GM18498 (cell line): ENCODE results near the gene IBA57.
"Not testable (repeated sequence)": the region's sequence is repeated elsewhere in the genome, so short reads cannot be mapped to it uniquely, and the experiment has no call there.

Source experiments
- ATAC-seq: cut with Tn5 transposase; IDR thresholded peaks from one replicate; pipeline ENCODE4 v1.9.1; 2021; ENCODE audit warnings: mild to moderate bottlenecking, moderate library complexity; ENCODE audit not compliant: unreplicated experiment

Gene IBA57

GRCh38 chr1:228170666-228171065 lies 5.1 kb downstream of the IBA57 start:
- no peak for ATAC-seq

DNA sequence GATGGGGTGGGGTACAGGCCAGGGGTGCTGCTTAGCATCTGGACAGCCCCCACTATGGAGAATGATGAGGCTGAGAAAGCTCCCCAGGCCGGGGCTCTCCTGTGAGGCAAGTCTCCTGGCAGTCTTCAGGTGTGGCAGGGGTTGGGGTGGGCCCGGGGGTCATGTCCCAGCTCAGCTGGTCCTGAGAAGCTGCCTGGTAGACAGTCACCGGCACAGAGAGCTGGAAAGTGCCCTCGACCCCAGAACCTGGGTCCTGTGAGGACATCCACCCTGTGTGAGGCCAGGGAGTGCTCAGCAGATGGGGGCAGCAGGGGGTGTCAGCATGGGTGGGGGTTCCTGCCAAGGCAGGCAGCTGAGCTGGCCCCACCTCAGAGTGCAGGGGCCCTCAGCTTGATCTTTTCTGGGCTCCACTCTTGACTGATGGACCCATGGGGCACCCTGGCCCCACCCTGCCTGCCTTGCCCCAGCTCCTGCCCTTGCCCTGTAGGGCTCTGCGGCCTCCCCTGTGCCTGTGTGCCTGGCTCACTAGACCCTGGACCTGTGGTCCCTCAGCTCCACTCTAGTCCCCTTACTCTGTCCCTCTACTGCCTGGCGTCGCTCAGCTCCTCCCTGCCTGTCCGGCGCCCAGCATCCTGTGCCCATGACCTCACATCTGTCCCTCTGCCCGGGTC lies 5.8 kb downstream of the IBA57 start:
- no peak for ATAC-seq

DNA sequence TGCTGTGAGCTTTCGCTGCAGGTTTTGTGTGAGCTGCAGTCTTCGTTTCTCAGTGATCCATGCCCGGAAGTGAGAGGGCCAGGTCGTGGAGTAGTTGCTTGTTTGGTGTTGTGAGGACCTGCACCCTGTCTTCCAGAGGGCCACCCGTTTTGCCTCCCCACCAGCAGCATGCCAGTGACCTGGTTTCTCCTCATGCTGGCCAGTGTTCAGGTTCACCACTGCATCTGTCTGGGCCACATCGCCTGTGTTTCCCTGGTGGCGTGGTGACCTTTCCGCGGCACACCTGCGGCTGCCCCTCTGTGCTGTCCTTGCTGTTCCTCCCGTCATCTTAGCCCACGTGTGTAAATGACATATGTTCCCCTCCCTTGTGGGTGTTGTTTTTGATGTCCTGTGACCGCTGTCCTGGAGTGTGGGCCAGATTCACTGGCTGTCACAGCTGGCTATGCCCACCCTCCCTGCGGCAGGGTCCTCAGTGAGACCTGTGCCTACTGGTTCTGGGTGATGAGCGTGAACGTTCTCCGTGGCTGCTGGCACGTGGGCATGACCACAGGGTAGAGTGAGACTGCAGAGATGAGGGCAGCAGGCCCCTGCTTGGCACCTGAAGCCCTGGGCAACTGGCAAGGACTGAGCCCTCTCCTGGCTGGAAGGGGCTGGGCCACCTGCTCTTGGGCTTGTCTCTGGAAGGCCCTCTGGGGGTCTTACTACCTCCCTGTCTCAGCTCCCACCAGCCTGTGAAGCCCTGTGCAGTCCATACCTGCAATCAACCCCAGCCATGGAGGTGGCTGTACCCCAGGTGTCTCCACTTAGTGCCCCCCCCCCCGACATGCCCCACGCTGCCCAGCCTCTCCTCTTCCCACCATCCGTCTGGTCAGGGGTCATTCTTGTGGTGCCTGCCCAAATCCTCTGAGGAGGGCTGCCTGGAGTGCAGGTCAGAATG lies 7.3 kb downstream of the IBA57 start:
- no peak for ATAC-seq

GRCh38 chr1:228173528-228174481 lies 8.2 kb downstream of the IBA57 start:
- ATAC-seq: not testable (repeated sequence)

DNA sequence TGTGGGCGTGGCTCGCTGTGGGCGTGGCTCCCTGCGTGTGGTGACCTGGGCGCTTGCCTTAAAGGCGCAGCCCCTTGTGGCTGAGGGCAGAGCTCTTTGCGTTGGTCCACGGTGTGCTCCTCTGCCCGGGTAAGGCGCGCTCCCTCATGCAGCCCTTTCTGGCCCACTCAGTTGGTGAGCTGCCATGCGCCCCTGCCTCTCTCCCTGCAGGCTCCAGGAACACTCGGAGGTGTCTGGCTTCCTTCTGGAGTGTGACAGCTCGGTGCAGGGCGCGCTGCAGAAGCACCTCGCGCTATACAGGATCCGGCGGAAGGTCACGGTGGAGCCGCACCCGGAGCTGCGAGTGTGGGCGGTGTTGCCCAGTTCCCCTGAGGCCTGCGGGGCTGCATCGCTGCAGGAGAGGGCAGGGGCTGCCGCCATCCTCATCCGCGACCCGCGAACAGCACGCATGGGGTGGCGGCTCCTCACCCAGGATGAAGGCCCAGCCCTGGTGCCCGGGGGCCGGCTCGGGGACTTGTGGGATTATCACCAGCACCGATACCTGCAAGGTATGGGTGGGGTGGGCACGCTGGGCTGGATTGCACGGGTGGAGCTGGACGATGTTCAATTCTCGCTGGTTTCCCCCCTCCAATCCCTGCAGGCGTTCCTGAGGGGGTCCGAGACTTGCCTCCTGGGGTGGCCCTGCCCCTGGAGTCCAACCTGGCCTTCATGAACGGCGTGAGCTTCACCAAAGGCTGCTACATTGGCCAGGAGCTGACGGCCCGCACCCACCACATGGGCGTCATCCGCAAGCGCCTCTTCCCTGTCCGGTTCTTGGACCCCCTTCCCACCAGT lies 9.1 kb downstream of the IBA57 start:
- no peak for ATAC-seq

DNA sequence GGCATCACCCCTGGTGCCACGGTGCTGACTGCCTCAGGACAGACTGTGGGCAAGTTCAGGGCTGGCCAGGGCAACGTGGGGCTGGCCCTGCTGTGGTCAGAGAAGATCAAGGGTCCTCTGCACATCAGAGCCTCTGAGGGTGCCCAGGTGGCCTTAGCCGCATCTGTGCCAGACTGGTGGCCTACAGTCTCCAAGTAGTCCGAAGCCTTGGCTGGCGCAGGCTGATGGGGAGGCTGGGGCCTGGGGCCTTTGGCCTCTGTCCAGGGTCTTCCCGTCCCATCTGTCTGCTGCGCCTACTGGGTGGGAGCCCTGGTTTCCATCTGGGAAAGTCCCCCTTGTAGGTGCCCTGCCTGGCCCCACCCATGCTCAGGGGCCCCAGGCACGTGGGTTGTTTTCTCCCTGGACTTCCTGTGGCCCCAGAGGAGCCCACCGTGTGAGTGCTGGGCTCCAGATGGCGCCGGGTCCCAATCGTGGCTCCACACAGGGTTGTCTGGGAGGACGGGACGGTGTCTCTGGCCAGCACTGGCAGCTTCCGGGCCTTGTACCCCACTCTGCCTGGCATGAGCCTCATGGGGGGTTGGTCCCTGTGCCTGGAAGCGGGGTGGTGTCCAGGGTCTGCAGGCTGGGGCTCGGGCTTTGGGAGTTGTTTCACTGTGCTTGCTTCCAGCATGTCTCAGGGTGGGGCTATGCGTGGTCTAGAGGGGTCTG lies 9.9 kb downstream of the IBA57 start:
- no peak for ATAC-seq

DNA sequence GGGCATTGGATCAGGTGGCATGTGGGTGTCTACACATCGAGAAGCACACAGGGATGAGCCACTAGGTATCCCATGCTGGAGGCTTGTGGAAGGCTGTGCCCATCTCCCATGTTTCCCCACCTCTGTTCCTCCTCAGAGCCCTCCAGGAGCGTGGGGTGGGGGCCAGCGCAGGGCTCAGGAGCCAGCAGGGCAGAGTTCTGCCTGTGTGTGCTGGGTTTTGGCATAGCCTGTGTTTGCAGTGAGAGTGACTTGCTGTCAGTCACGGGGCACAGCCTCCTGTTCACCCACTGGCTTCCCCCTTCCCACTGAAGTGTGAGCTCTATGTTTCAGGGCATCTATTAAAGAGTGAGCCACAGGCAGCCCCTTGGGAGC lies 10.4 kb downstream of the IBA57 start:
- no peak for ATAC-seq

GRCh38 chr1:228176461-228177182 lies 11.0 kb downstream of the IBA57 start:
- no peak for ATAC-seq

GRCh38 chr1:228177183-228177475 lies 11.5 kb downstream of the IBA57 start:
- no peak for ATAC-seq

GRCh38 chr1:228177721-228178710 lies 12.4 kb downstream of the IBA57 start:
- no peak for ATAC-seq

DNA sequence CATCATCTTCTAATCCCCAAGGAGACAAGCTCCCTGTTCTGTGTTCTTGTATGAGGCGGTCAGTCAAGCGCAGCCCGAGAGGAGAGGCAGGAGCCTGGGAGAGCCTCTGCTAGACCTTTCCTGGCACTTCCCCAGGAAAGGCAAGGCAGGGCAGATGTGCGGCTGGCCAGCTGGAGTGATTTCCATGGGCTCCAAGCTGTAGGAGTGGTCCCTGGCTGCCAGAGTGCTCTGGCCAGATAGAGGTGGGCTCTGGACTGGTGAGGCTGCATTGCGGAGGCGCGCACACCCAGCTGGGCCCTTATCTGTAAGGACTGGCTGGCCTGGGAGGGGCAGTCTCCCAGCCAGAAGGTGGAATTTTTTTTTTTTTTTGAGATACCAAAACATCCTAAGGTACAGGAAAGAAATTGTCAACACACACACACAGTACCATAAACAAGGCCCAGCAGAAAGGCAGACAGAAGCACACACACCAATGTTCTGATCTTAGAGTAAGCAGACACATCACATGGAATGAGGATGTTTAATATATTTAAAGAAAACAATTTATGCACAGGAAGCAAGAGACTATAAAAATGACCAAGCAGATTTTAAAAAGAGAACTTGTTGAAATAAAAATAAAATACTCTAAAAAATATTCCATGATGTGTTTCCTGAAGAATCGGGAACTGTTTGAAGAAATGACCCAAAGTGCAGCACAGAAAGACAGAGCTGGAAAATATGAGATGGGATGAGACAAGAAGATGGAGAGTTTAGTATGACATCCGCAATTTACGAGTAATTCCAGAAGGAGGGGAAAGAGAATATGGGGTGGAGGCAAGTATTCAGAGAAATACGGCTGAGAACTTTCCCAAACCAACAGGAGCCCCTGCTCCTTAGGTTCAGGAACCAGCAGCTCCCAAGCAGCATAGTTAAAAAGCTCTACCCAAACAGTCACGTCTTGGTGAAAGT lies 13.4 kb downstream of the IBA57 start:
- no peak for ATAC-seq

DNA sequence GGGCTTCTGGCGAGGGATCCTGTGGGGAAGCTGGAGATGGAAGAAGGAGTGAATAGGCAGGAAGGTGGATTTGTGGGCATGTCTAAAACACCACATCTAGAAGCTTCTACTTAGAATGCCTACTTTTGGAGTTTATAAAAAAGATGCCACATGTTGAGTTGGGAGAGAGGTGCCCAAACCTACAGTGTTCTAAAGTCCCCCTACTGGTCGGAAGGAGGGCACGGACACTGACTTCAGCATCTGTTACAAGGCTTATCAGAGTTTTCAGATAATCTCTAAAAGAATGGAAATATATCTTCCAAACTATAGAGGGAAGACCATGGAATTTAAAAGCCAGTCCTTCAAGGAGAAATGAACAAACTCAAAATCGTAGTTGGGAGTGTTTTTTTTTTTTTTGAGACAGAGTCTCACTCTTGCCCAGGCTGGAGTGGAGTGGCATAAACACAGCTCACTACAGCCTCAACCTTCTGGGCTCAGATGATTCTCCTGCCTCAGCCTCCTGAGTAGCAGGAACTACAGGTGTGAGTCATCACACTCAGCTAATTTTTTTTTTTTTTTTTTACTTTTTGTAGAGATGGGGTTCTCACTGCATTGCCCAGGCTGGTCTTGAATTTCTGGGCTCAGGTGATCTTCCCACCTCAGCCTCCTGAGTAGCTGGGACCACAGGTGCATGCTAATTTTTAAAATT lies 14.8 kb downstream of the IBA57 start:
- no peak for ATAC-seq

- ATAC-seq: no peak
These were observed 15.5 kb downstream of the IBA57 start for GRCh38 chr1:228180959-228181644.

DNA sequence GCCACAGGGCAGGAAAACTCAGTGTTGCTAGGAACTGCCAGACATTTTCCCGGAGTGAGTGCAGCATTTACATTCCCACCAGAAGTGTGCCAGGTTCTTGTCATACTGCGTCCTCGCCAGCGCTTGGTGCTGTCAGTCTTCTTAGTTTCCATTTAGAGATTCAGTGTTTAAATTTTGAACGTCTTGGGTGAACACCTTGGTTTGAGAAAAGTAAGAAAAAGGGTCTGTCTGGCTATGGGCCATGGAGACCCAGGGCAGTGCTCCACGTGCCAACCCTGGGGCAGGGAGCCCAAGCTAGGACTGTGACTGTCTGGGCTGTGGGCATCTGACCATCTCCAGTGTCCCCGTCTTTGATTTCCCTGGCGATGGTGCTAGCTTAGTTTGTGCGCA lies 16.0 kb downstream of the IBA57 start:
- ATAC-seq: no peak

DNA sequence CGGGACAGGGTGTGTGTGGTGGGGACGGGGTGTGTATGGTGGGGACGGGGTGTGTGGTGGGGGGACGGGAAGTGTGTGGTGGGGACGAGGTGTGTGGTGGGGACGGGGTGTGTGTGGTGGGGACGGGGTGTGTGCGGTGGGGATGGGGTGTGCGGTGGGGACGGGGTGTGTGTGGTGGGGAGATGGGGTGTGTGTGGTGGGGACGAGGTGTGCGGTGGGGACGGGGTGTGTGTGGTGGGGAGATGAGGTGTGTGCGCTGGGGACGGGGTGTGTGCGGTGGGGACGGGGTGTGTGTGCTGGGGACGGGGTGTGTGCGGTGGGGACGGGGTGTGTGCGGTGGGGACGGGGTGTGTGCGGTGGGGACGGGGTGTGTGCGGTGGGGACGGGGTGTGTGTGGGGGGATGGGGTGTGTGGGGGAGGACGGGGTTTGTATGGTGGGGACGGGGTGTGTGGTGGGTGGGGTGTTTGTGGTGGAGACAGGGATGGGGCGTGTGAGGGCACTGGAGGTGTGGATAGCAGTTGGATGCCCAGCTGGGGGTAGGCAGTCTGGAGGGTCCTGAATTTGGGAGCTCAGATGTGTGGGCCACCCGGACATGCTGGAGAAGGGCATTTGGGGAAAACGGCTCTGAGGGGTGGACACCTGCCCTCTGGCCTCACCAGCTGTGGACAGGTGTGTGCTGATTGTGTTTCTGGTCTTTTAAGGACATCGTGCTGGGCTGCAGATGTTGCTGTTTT lies 16.9 kb downstream of the IBA57 start:
- no peak for ATAC-seq
